Uterus (tissue), 4 donors: ENCODE data around the gene ZC3HAV1L. TPM values are rescaled to one million over a fixed set of nuclear protein-coding genes. Genes with fewer than 3 reads are reported as not detected.
A peak's percentile ranks its signal among the peaks of the same experiment; 100 is the strongest.

Experiments used
- DNase-seq, 2 donors: peaks; one replicate each; pipeline ENCODE4 v3.0.0-alpha.2; 2019 to 2020
- H3K27ac ChIP-seq, 2 donors: fragments of 200-600 bp; sonication (generic); 1 replicate in 1 of 2; 2 replicates in 1 of 2; pipeline ENCODE4 v1.5.1; 2016 to 2018
- H3K27me3 ChIP-seq, 2 donors: fragments of 200-600 bp; sonication (generic); one replicate each; pipeline ENCODE4 v1.5.1; 2018 to 2019; ENCODE audit warnings: control low read depth in 1 of 2
- H3K36me3 ChIP-seq, 2 donors: fragments of 200-600 bp; sonication (generic); one replicate each; pipeline ENCODE4 v1.5.1; 2019; ENCODE audit warnings: control low read depth in 1 of 2
- H3K4me1 ChIP-seq, 2 donors: fragments of 200-600 bp; sonication (generic); one replicate each; pipeline ENCODE4 v1.5.1; 2018 to 2019; ENCODE audit warnings: control low read depth in 1 of 2
- H3K4me3 ChIP-seq, 2 donors: fragments of 200-600 bp; sonication (generic); 1 replicate in 1 of 2; 2 replicates in 1 of 2; pipeline ENCODE4 v1.5.1; 2018 to 2019; ENCODE audit warnings: mild to moderate bottlenecking in 1 of 2
- H3K9me3 ChIP-seq, 2 donors: fragments of 200-600 bp; sonication (generic); one replicate each; pipeline ENCODE4 v1.5.1; 2019; ENCODE audit warnings: control low read depth in 1 of 2
- POLR2A ChIP-seq, 2 donors: fragments of 450-650 bp; IDR thresholded peaks; one replicate each; pipeline ENCODE4 v1.6.1; 2016; ENCODE audit warnings: antibody characterized with exemption in 2 of 2, mild to moderate bottlenecking in 1 of 2, moderate library complexity in 1 of 2
- intact Hi-C: fragments of 100-400 bp; cut with DNase I; formaldehyde crosslinking; loops from one replicate; pipeline ENCODE4 v1.15.1; 2023; ENCODE audit warnings: low total_unique reads
- total RNA-seq, 4 donors: library from RNA; depleted of rRNA in 3 of 4; stranded (reverse); fragments of >200 nt in 3 of 4; gene quantifications; one replicate each; pipeline versions ENCODE4 v1.1.0 to v1.2.4, GENCODE V29; 2014 to 2023
- TF ChIP-seq, protein P1 (sequence below), 4 experiments: fragments of 200-600 bp in 2 of 4; fragments of 450-650 bp in 2 of 4; sonication (generic) in 2 of 4; IDR thresholded peaks; one replicate each; pipeline ENCODE4 v1.5.1; 2016 to 2019; ENCODE audit warnings: antibody characterized with exemption in 4 of 4, mild to moderate bottlenecking in 2 of 4, moderate library complexity in 1 of 4
- donor health status: DM: yes; HTN: yes; CAD: no.

The ZC3HAV1L gene
- total RNA-seq, 4 donors from 2014 or later, result 10.0 to 73.0 (median 31.9) TPM

GRCh38 chr7:139023076-139023475 lies 12.8 kb downstream of the ZC3HAV1L start:
- Histone ChIP-seq H3K4me3 (no peak overlapping the region), H3K36me3 (no peaks in the 10 kb centered on the region), H3K27me3 (no peaks in the 10 kb centered on the region), H3K4me1 (no peaks in the 10 kb centered on the region), H3K27ac (no peak overlapping the region), H3K9me3 (no peaks in the 10 kb centered on the region)
- intact Hi-C loops, result no loop called here
- no peak for DNase-seq
- no peak for TF ChIP-seq POLR2A (IDR thresholded peaks at IDR 0.05)

DNA sequence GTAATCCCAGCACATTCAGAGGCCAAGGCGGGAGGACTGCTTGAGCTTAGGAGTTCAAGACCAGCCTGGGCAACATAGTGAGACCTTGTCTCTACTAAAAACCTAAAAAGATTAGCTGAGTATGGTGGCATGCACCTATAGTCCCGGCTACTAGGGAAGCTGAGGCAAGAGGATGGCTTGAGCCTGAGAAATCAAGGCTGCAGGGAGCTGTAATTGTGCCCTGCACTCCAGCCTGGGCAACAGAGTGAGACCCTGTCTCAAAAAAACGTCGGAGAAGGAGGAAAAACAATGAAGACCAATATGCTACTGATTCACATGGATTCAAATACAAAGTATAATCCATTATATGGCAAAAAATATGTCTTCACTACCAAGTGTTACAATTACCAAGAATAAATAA lies 13.6 kb downstream of the ZC3HAV1L start:
- H3K4me3 ChIP-seq, result no peak overlapping the region
- TF ChIP-seq, protein P1, sequence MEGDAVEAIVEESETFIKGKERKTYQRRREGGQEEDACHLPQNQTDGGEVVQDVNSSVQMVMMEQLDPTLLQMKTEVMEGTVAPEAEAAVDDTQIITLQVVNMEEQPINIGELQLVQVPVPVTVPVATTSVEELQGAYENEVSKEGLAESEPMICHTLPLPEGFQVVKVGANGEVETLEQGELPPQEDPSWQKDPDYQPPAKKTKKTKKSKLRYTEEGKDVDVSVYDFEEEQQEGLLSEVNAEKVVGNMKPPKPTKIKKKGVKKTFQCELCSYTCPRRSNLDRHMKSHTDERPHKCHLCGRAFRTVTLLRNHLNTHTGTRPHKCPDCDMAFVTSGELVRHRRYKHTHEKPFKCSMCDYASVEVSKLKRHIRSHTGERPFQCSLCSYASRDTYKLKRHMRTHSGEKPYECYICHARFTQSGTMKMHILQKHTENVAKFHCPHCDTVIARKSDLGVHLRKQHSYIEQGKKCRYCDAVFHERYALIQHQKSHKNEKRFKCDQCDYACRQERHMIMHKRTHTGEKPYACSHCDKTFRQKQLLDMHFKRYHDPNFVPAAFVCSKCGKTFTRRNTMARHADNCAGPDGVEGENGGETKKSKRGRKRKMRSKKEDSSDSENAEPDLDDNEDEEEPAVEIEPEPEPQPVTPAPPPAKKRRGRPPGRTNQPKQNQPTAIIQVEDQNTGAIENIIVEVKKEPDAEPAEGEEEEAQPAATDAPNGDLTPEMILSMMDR (IDR thresholded peaks at IDR 0.05), result no peak
- no peak for TF ChIP-seq POLR2A (IDR thresholded peaks at IDR 0.05)
- H3K27ac ChIP-seq, result no peak overlapping the region
- no peaks in the 10 kb centered on the region for H3K27me3 ChIP-seq
- no peak for DNase-seq
- H3K36me3 ChIP-seq, result no peaks in the 10 kb centered on the region
- intact Hi-C loops, result no loop called here
- no peaks in the 10 kb centered on the region for H3K9me3 ChIP-seq
- no peaks in the 10 kb centered on the region for H3K4me1 ChIP-seq

DNA sequence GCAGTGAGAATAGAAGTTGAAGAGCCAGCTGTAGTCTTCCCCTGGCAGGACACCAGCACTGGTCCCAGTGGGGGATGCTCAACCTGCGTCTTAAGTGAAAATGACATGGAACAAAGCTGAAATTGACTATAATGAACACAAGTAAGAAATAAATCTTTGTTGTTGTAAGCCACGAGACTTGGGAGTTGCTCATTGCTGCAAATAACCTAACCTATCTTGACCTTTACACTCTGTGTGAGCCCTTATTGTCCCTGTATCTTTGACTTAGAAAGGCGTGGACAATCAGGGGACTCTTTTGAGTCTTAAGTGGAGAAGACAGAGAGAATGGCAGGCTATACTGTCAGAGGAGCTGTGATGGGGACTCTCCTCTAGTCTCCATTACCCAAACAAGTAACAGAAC lies 16.9 kb downstream of the ZC3HAV1L start:
- H3K4me1 ChIP-seq, result no peaks in the 10 kb centered on the region
- DNase-seq, result no peak
- H3K27ac ChIP-seq, result no peak overlapping the region
- TF ChIP-seq POLR2A (IDR thresholded peaks at IDR 0.05), result no peak
- TF ChIP-seq, protein P1 (IDR thresholded peaks at IDR 0.05), result no peak
- H3K27me3 ChIP-seq, result no peaks in the 10 kb centered on the region
- no peaks in the 10 kb centered on the region for H3K36me3 ChIP-seq
- no peaks in the 10 kb centered on the region for H3K9me3 ChIP-seq
- intact Hi-C loops, result no loop called here
- H3K4me3 ChIP-seq, result no peak overlapping the region

DNA sequence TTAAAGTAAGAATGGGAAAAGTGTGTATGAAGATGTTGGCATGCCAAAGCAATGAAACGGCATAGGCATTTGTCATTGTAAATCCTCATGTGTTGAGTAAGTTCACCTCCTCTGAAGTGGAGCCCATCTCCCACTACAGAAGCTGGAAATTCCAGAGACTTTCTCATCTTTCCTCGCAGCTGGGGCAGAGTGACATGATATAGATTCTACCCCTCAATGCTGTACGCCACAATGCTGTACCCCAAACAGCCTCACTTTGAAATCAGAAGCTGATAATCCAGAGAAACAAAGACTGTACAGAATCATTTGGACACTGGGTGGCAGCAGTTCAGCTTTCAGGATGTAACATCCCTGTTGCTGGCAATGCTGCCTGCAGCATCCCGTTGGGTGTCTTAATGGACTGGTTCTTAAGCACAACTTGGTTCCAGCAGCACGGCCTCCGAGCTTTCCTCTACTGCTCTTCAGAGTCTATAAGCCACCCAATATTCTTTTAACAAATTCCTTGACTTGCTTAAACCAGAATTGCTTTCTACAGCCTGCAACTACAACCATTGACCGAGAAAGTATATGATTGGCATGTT lies 18.8 kb downstream of the ZC3HAV1L start:
- Histone ChIP-seq H3K4me3 (no peak overlapping the region), H3K36me3 (no peaks in the 10 kb centered on the region), H3K27me3 (no peaks in the 10 kb centered on the region), H3K4me1 (no peaks in the 10 kb centered on the region), H3K27ac (no peak overlapping the region), H3K9me3 (no peaks in the 10 kb centered on the region)
- TF ChIP-seq POLR2A (IDR thresholded peaks at IDR 0.05), result no peak
- TF ChIP-seq, protein P1 (IDR thresholded peaks at IDR 0.05), result peak; percentile 39 to 56 (median 48)
- peak; percentile 37 to 38 for DNase-seq
- intact Hi-C loops, result no loop called here

DNA sequence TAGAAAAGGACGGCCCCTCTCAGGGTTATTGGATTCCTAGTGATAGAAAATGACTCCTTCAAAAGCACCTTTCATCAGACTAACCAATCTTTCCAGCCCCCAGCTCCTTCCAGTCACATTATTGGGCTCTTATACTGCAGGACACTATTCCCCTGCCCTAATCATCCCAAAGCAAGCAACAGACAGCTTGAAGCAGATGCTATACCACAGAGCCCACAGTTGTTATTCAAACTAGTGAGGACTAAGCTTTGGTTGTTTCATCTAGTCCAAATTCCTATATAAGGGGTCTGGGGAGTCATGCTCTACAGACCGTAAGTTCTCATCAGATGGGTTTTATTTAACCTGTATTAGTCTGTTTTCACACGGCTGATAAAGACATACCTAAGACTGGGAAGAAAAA lies 24.5 kb downstream of the ZC3HAV1L start:
- DNase-seq, result no peak
- Histone ChIP-seq H3K27ac (no peak overlapping the region), H3K9me3 (no peaks in the 10 kb centered on the region), H3K27me3 (no peaks in the 10 kb centered on the region), H3K4me1 (no peaks in the 10 kb centered on the region), H3K4me3 (no peak overlapping the region), H3K36me3 (no peaks in the 10 kb centered on the region)
- no peak for TF ChIP-seq POLR2A (IDR thresholded peaks at IDR 0.05)
- intact Hi-C loops, result no loop called here

GRCh38 chr7:139004321-139005090 lies 31.3 kb downstream of the ZC3HAV1L start:
- H3K36me3 ChIP-seq, result no peaks in the 10 kb centered on the region
- no peak overlapping the region for H3K4me3 ChIP-seq
- no peaks in the 10 kb centered on the region for H3K27me3 ChIP-seq
- no peaks in the 10 kb centered on the region for H3K9me3 ChIP-seq
- intact Hi-C loops, result no loop called here
- H3K4me1 ChIP-seq, result no peaks in the 10 kb centered on the region
- H3K27ac ChIP-seq, result no peak overlapping the region
- TF ChIP-seq, protein P1 (IDR thresholded peaks at IDR 0.05), result no peak
- TF ChIP-seq POLR2A (IDR thresholded peaks at IDR 0.05), result no peak
- no peak for DNase-seq
